Colon (tissue), 2 donors: ENCODE measurements around the gene DPCD.
"Not testable (repeated sequence)": the region's sequence is repeated elsewhere in the genome, so short reads cannot be mapped to it uniquely, and the experiment has no call there.

Source experiments
- FAIRE-seq: peaks from 2 replicates; lab custom pipeline; 2012; peaks lifted over from hg19 to GRCh38; lab: Jason Lieb, UNC
- donor health status: control.
- donor health status: control.

The DPCD gene

DNA sequence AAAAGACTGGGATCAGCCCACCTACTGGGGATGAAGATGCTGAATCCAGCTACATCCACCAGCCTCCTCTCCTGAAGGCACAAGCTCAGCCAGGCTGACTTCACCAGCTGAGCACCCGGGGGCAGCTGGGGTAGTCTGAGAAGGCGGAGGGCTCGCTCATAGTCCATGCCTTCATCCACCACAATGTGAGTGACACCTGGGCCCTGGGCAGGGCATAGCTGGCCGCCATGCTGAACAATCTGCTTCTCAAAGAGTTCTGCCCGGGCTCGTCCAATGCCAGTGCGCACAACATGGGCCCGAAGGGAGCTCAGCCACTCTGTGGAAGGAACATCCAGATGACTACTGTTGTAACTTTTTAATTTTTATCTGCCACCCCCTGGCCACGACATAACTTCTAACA lies 2.3 kb upstream of the DPCD start:
- no peak for FAIRE-seq

DNA sequence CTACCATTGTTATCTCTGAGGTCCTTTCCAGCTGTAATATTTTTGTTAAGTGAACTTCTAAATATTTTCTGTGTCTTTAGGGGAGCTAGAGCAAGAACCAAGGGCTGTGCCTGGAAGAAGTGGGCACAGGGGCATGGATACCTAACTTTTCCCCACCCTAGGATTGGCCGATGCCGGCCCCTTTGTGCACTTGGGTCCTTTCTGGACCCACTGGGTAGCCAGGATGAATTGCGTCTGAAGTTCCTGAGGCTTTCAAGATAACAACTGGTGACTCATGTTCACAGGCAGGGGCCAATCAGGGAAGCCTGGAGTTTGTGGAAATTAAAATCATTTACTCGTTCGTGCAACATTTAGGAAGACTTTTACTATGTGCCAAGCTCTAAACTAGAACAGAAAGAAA lies 758 bp downstream of the DPCD start:
- no peak for FAIRE-seq

DNA sequence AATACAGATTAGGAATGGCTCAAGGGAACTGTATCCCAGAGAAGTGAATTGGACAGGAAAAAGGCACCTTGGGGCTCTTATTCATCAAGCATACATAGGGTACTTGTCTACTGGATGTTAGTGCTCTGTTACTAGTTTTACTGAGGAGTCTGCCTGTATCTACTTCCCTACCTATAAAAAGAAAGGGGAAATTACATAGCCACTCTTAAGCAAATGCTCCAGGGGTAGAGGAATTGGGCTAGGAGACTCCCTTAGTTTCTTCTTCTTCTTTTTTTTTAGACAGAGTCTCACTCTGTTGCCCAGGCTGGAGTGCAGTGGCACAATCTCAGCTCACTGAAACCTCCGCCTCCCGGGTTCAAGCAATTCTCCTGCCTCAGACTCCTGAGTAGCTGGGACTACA lies 5.2 kb downstream of the DPCD start:
- FAIRE-seq = not testable (repeated sequence)

DNA sequence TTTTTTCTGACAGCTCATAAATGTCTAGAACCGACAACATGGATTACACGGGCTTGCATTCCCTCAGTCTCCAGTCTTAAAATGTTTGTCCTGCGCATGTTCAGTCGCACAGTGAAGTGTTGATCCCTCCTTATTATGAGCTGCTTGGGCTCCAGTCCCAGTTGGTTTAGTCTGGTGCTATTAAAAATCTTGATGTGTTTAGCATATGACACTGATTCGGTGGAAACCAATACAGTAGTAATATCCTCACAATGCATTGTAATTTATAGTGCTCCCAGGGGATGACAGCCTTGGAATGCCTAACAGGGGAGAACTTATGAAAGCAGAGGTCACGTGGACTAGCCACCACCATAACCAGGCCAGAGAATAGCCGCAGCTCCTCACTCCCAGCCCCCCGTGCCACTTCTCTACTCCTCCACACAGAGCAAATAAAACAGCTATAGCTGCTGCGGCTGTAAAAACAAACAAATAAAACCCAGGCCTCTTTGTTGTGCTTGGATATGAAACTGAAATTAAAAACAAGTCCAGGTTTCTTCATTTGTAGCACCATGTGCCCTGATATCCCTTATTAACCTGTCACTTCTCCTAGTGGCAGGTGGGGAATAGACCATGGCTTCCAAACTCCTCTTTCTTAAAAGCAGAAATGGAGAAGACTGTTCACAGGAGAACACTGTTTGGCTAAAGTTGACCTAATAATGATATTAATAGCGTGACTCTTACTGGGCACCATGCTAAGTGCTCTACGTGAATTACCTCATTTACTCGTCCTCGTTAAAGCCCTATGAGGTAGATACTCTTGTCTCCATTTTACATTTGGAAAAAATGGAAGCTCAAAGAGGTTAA lies 7.7 kb downstream of the DPCD start:
- no peak for FAIRE-seq

DNA sequence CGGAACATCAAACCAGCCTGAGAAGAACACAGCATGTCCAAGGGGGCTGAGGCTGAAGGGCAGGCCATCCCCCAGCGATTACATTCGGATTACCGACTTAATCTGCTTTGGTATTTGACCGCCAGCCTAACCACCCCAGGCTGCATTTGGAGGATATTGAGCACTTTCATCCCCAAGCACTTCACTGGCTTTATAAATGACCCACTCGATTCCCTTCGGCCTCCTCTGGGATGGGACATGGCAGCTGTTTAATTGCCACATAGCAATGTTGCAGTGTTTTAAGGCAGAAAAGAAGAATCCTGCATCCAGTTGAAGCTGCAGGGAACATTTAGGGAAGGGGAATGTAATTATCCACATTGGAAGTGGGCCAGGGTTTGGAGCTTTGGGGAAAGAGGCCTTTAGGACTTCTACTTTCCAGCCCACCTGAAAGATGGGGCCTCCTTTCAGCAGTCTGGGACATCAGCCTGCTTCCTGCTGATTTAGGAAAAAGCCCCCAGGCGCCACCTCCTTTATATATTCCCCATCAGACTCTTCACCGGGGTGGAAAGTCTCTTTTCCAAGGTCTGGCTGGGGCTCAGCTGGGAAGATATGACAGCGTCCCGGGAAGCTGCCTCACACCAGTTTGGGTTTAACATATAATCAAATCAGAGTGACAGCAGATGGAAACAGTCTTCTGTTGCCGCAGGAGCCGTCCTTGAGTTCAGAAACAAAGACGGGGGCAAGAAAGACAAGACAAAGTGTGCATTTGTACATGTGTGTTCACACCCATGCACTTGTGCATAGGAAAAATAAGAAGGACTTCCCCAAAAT lies 9.2 kb downstream of the DPCD start:
- FAIRE-seq = no peak

DNA sequence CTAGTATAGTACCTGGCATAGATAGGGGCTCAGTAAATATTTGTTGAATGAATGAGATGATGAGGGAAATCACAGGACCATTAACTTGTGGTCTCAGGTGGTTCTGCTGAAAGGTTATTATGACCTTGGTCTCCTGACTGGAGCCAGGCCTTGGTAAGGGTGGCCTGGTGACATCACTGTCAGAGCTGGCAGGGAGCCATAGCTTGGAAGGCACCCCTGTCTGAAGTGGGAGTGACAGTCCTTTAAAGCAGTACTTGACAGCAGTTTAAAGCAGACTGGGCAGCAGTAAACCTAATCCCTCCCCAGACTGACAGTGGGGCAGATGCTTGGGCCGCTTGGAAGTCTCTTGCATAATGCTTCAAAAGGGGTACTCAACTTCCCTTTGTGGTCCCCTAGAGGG lies 13.4 kb downstream of the DPCD start:
- FAIRE-seq = no peak

DNA sequence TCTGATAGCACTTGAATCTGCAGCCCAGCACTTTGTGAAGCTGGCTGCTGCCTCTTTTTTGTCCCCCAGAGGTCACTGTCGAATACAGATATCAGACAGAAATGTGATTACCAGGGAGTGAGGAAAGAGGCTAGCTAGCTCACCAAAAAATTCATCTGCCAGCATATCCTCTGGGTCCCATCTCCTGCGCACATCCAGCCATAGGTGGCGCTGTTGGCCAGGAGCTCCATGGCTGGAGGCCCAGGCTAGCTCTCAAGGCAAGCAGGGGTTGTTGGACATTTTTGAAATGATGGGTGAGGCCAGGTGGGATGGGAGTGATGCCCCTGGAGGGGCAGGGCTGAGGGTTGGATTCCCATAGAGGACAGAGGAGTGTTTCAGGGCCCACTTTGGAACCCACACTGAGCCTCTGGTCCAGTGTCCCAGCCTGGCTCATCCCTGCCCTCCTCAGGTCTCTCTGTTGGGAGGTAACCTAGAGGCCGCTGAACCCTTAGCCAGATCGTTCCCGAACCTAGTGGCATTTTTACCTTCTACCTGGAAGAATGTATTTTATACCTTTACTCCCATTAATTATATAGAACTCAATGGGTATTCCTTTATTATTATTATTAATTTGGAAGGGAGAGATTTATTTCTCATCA lies 14.8 kb downstream of the DPCD start:
- FAIRE-seq = no peak

DNA sequence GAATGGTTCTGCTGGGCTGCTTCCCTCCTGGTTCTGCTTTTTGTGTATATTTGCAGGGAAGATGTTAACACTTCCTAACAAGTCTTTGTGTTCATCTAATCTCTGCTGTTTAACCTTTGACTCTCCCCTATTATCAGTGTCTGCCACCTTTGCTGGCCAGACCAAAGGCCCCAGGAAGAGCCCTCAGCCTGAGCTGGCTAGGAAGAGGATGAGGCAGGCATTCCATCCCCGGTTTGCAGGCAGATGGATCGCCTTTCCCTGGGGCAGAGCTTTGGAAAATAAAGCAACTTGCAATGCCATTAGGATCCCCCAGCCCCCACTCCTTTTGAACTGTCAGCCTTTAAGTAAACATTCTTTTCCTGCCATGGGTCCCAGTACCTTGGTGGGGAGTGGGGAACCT lies 19.0 kb downstream of the DPCD start:
- FAIRE-seq = no peak

DNA sequence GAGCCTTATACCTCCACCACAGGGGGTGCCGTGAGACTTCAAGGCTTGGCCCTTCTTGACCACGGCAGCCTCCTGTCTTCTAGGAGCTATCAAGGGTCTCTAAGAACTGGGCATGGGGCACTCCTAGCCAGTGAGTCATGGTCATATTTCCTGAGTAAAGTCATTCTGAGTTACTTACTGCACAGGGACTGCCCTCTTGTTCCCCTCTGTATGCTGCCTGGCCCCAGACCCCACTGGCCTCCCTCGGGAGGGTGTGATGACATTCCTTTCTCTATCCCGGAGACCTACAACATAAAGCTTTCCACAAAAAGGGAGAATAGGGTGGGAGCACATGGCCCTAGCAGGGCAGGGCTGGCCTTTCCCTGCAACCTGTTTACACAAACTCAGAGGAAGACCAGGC lies 21.4 kb downstream of the DPCD start:
- FAIRE-seq = no peak

DNA sequence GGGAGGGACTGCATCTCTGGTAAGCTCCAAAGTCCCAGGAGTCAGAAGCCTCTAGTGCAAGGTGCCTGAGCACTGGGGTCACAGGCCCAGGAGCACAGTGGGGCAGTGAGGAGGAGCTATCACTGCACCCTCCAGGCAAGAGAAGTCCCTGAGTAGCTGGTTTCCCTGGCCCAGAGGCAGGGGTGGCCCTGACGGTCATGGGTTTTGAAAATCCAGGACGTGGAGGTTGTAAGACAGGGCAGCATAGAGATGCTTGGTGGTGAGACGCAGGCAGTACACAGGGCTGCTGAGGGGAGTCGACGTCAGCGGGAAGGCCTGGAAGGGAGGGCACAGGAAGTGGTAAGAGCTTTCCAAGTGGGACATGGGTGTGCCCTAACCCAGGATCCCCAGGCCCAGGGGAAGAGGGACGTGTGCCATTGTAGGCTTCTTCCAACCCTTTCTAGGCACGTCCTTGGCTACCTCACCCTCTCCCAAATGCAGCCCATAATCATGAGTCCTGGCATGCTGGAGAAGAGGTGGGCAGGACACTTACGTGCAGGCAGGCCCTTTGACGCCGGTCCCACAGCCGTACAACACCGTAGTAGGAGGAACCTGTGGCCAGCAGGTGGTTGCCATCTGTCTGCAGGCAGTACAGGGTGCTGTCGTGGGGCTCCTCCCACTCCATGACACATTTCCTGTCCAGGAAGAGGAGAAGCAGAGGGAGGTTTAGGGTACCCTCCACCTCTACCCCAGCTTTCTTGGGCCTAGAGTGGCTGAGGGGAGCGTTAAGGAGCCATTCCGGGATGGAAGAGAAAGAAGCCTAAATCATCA lies 23.2 kb downstream of the DPCD start:
- FAIRE-seq = no peak

DNA sequence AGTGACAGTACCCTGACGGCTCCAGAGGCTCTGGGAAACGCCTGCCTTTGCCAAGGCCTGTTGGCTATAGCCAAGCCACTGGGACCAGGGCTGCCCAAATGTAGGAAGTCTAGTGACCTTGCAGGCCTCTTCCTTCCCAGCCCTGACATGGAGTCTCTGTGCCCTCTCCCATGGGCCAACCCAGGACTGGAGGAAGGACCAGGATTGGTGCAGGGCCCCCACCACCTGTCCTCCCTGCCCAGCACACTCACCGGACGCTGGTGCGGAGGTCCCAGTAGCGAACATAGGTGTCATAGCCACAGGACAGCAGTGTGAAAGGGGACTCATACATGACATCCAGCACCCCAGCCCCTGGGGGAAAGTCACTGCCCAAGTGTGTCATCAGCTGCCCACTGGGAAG lies 24.0 kb downstream of the DPCD start:
- FAIRE-seq = no peak

DNA sequence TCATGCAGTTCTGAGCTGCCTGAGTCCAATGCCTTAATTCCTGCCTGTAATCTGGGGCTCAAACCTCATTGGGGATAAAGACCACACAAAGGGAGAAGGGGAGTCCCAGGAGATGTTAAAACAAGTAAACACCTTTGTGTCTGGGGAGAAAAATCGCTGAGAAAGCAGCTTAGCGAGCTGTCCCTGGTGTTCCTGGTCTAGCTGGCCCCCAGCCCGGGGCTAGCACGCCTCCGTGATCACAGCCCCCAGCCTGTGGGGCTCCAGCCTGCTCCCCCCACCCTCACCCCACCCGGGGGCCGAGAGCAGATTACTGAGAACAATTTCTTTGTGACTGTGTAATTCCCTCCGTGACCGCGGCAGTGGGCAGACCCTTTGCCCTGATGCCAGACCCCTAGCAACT lies 24.8 kb downstream of the DPCD start:
- no peak for FAIRE-seq

DNA sequence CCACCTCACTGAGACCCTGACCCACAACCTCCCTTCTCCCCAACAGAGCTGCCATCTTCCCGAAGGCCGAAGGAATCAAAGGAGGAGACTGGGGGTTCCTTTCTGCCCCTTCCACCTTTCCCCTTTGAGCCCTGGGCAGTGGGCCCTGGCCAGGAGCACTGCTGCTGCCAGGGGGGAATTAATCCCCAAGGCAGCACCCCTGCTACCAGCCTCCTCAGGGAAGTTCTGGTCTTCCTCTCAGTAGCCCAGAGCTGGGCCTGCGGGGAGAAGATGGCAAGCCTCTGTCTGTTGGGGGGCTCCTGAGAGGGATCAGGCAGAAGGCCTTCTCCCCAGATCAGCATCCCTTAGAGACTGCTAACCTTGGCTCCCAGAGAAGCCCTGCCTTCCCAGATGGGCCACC lies 25.5 kb downstream of the DPCD start:
- FAIRE-seq = no peak

DNA sequence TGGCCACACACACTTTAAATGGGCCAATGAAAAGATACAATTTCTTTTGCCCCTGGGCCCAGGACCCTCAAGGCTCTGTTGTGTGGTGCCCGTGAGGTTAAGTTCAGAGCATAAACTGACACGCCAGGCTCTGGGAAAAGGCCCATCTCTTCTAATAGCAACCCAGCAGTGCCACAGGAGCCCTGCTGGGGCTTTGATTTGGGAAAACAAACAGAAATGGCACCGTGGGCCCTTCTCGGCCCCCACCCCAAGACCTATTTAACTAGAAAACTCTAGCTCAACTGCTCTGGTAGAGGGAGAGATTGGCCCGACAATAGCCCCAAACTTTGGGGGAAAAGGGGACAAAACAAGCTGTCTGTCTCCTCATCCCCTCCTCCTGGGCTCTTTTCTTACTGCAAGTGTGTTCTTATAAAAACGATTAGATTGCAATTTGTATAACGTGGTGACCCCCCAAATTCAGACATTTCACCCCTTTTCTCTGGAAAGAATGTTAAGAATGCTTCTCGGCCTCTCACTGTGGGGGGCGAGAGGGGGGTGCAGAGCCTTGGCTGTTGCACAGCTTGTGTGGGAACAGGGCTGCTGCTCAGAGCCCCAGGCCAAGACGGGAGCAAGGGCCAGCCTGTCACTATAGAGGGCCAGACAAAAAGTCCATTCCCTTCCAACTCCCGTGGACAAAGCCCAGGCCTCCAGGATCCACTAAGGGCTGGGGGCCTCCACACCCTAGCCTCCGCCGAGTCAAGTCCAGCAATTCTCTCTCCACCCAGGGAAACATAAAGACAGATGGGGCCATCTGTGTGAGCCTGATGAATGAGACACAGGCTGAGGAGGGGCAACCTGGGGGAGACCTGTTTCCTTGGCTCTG lies 26.8 kb downstream of the DPCD start:
- FAIRE-seq = no peak

DNA sequence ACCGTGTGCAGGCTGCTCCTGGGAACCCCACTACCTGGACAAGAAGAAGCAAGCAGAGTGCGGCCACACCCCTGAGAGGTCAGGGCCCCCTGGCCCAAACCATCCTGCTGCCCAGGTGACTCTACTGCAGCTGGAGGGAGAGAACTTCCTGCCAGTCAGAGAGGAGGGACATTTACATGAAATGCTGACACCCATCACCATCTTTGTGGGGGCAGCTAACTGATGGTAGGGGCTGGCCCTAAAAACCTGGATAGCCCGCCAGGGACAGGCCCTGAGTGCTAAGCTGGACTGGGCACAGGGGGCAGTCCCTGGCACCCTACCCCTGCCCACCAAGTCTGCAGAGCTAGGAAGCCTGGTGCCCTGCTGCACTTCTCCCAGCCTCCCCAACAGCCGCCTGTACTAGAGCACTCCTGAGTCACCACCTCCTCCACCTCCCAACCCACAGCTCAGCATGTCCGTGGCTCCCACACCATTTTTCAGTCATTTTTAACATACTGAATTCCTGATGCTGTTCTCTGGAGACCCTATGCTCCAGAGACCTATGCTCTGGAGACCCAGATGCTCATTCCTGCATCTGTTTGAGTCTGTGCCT lies 27.5 kb downstream of the DPCD start:
- no peak for FAIRE-seq

DNA sequence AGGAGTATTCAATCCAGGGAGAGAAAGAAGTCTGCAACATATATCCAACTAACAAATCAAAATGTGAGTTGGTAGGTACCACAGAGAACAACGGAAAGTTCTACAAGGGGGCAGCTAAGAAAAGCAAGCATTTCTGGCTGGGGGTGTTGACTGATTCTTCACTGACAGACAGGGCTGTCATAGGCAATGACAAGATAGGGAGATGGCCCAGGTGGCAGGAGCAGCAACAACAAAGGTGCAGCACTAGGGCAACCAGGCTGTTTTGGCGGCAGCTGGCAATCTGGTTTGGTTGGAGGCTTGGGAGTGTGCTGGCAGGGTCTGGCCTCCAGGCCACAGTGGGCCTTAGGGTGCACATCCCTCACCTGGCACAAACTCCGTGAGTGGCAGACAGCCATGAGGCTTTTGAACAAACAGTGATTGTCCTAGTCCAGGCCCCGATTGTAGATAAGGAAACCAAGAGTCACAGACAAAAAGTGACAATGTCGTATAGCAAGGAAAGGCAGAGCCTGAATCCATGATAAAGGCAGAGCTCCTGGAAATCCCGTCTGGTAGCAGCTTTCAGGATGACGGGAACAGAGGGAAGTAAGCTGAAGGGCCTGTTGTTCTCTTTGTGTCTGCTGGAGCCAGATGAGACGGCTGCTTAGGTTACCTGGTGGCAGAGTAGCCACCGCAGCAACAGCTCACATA lies 28.4 kb downstream of the DPCD start:
- no peak for FAIRE-seq

DNA sequence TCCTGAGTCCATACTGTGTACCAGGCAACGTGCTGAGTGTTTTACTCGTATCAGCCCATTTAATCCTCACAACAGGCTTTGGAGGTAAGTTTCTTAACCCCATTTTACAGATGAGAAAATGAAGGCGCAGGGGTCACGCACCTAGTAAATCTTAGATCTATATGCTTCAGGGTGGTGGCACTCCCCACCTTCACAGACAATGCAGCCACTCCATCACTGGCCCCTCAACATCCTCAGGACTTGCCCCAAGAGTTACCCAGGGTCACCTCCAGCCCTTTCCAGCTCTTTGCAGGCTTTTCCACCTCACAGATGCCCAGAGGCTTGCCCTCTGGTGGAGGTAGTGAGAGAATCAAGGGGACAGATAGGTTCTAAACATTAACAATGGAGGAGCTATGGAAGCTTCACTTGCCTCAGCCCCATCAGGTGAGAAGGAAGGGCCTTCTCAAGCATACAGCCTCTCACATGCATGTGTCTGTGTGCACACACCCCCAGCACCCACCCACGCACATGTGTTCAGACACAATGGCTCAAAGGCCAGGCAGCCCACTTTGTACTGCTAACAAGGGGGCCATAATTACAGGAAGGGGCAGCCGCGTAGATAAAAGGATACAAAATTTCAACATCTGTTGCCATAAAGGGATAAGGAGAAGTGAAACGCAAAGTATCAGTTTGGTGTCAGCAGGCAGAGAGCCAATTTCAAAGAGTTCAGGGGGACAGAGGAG lies 29.1 kb downstream of the DPCD start:
- FAIRE-seq = no peak

DNA sequence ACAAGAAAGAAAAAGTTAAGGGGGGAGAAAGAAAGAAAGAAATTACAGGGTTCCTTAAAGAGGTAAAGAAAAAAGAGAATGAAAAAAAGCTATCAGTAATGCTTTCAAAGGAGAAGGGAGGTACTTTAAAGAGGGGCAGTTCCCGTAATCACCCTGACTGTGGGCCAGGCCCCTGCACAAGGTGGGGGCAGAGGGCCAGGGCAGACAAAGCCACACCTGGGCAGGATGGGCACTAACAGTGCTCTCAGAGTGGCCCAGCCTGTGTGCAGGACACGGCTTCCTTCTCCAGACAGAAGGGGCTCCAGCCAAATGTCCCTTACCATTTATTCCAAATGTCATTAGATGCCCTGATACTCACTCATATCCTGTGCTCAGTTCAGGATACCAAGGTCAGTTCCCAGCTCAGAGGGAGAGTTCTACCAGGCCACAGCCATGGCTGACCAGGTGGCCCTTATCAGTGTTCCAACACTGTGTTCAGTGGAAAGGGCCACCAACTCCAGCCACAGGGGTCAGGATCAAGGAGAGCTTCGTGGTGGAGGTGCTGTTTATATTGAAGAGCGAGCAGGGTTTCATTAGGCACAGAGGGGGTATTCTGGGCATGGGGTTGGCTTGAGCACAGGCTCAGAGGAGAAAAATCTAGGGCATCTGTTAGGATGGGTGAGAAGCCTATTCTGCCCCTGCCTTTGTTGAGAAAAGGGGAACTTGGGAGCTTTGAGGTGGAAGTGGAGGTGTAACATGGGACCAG lies 29.9 kb downstream of the DPCD start:
- FAIRE-seq = no peak

DNA sequence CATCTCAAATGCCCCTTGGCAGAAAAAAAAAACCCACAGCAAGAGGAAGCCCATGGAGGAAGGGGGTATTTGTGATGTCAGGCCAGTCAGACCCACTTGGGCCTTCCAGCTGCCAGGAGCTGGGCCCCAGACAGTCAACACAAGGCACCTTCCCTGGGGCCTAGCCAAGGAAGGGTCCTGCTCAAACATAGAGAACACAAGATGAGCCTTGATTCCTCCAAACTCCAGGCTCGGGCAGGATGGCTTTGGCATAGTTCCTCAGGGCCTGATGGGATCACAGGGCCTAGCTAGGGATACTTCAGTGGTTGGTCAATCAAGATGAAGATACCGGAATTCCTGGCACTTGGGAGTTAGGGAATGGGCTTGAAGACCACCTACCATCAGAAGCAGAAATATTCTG lies 30.8 kb downstream of the DPCD start:
- FAIRE-seq = no peak
